ENCODE data around the gene PFKP.

GRCh38 chr10:3074145-3074665, 6.9 kb downstream of the PFKP start:
- TF ChIP-seq POLR2A (IDR thresholded peaks at IDR 0.05) = no peak
- no peak for TF ChIP-seq CTCF (IDR thresholded peaks at IDR 0.05)
